Measurements from ENCODE around the gene RELL1.

DNA sequence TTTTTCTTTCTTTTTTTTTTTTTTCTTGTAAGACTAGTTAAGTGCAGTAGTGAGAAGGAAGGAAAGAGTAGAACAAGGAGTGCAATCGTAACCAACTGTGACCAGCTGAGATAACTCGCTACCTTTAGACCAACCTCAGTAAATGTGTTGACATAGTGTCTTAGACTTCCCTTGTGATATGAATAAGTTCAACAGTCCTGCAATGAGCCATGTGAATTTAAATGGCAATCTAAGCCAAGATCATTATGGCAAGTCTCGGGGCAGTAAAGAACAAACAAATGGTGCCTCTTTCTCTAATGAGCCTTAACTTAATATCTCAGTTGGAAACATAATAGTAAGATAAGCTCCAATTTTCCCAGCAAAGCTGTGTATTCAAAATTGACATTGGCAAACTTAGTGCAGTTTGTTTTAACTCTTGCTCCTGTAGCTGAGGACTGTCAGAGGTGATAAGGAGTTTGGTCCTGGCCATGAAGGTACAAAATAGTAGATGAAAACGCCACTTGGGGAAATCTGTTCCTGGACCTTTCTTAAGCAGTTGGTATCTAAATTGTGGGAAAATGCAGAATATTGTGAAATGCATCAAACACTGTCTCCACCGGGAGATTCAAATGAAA, 13.8 kb upstream of the RELL1 start:
- no peak for TF ChIP-seq CTCF (IDR thresholded peaks at IDR 0.05; ENCODE audit: insufficient read depth, low read depth, low read length)
- no peak for TF ChIP-seq EZH2 (IDR thresholded peaks at IDR 0.05; ENCODE audit: insufficient read depth, low read length)
